DMS 273 (cell line): ENCODE results near the gene WIZ.
A peak's percentile ranks its signal among the peaks of the same experiment; 100 is the strongest.
"Not testable (repeated sequence)": the region's sequence is repeated elsewhere in the genome, so short reads cannot be mapped to it uniquely, and the experiment has no call there.

Experiments
- DNase-seq: peaks from one replicate; lab custom pipeline; 2025; ENCODE audit not compliant: unreplicated experiment; lab: John Stamatoyannopoulos, UW

Gene WIZ

GRCh38 chr19:15429825-15430467 lies 19.8 kb downstream of the WIZ start:
- DNase-seq: no peak

GRCh38 chr19:15428956-15429824 lies 20.6 kb downstream of the WIZ start:
- DNase-seq: no peak

- DNase-seq: no peak
These were observed 21.7 kb downstream of the WIZ start for GRCh38 chr19:15427991-15428471.

DNA sequence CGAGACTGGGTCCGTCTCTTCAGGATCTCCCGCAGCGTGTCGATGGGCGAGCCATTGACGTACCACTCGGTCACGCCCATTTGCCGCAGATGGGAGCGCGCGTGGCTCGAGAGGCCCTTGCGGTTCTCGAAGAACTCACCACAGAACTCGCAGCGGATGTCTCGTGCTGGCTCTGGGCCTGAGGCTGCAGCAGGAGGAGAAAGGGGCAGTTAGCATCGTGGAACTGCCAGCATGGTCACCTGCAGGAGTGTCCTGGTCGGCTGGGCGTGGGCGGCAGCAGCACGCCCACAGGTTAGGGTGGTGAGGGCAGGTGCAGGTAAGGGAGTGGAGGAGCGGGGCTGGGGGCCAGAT lies 22.4 kb downstream of the WIZ start:
- no peak for DNase-seq

GRCh38 chr19:15426485-15427349 lies 23.0 kb downstream of the WIZ start:
- peak; percentile 39 for DNase-seq

GRCh38 chr19:15425321-15425950 lies 24.3 kb downstream of the WIZ start:
- DNase-seq: no peak

DNA sequence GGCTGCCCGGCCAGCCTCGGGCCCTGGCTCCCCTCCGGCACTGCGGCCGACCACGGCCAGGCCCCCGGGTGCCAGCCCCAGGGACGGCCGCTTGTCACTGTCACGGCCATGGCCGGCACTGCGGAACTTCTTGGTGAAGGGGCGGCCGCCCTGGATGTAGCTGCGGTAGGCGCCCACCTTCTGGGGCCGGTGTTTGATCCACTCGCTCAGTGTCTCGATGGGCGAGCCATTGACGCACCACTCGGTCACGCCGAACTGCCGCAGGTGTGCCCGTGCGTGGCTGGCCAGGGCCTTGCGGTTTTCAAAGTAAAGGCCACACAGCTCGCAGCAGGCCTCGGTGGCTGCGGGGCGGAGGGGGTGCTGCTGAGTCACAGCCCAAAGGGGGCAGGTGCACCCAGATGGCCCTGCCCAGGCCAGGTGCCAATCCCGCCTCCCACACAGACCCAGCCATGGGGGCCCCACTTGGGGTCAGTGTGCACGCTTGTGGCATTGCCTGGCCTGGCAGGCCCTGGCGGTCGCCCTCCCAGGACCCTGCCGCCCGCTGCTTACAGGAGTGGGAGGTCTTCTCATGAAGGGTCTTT lies 25.0 kb downstream of the WIZ start:
- DNase-seq: no peak

DNA sequence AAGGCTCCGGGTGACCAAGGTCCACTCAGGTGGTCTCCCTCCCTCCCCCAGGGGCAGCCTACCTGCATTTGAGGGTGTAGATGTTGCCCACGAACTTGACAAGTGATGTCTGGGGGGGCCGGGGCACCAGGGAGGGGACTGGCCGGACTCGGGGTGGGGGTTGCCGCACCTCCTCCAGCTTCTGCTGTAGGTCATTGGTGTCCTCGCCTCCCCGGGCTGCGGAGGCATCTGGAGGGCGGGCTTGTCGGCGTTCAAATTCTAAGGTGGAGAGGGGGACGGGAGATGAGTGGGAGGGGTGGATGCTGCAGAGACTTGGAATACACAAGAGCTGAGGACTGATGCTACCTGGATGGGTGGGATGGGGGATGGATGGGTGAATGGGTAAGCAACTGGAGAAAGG lies 25.6 kb downstream of the WIZ start:
- no peak for DNase-seq

GRCh38 chr19:15423130-15423529 lies 26.6 kb downstream of the WIZ start:
- DNase-seq: no peak

DNA sequence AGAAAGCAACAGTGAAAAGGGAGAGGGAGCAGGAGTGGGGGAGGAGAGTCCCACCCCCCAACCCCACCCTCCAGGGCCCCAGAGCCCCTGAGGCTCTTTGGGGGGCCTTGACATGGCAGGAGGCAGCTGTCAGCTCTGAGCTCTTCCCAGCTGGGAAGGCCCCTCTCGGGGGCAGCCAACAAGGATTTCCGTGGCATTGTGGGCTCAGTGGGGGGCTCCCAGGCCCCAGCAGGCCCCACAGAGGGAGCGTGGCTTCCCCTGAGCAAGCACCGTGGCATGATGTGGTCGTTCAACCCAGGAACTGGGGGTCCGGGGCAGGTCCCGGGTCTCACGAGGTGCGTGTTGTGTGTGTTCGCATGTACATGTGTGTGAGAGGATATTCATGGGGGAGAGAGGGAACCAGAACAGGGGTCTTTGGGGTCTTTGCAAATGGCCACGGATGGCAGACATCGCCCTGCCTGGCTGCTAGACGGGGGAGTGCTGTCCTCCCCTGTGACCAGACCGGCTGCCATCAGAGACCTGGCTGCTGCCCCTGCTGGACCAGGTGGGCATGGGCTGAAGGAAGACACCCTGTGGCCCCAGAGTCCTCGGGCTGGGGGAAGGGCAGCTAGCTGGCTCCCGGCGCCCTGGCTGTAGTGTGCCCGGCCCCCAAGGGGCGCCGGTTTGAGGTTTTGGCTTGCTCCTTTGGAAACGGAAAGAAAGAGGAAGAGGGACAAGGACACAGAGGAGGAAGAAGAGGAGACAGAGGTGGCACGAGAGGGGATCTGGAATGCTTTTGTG lies 27.3 kb downstream of the WIZ start:
- no peak for DNase-seq

GRCh38 chr19:15421721-15422260 lies 28.0 kb downstream of the WIZ start:
- DNase-seq: peak; percentile 94

DNA sequence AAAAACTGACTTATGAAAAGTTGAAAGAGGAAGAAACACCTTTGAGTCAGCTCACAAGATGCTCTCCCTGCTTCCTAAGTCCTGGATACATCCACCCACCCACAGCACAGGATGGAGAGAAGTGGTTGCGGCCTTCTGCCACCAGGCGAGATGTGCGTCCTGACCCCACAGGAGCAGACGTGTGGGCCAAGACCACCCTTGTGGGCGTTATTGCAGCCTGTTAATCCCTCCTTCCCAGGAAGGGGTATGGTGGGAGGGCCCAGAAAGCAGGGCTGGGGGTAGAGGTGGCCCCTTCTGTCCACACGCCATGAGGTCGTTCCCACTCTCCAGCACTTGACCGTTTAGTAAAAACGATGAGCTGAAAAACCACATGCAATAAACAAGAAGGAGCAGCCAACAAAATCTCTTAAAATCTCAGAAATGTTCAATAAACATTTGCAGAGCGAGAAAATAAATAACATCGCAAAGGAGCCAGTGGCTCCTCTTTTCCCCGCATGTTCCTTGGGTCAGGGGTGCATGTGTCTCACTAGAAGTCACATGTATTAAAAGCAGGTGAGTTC lies 28.5 kb downstream of the WIZ start:
- DNase-seq: no peak

DNA sequence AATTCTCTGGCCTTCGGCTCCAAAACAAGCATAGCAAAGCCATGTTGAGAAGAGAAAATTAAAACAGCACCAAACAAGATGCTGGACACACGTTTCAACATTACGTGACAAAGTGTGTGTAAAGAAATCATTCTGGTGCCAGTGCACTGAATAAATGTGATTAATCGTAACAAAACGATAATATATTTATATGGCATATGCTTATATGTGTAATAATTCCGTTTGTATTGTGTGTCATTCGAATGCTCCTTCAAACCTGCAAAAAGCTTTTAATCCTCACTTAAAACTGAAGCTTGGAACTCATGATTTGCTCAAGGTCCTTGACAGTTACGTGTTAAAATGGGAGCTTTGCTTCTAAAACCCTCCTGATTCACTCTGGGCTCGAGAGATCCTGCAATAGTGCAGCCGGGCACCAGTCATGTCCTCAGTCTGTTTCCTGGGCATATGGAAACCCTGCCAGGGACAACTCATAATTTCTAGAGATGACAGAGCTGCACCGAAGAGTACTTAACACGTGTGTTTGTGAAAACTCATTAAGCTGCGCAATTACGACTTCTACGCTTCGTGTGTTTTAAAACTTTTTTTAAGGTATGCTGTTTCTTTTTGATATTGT lies 30.2 kb downstream of the WIZ start:
- DNase-seq: peak; percentile 57

GRCh38 chr19:15418579-15419412 lies 31.0 kb downstream of the WIZ start, which contains the start of gene AKAP8L:
TSS of gene AKAP8L (minus strand) at chr19:15418988. CDS start at chr19:15418923, 65 bp downstream.
- DNase-seq: peak; percentile 100

GRCh38 chr19:15418231-15418578 lies 31.6 kb downstream of the WIZ start:
- DNase-seq: peak; percentile 63

DNA sequence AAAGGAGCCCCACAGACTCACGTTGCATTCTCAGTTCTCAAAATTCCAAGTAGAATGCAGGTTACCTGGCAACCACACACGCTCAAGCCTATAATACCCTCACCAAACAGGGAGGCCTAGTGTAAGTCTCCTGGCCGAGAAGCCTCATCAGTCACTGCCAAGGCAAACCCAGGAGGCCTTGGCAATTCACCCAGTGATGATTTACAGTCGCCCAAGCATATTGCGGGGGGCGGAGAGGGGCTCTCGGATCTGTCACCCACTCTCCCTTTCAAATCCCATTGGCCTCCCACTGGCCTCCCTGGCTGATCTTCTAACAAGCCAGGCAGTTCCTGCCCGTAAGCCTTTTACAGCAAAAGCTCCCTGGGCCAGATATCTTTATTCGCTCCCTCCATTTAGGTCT lies 32.1 kb downstream of the WIZ start:
- peak; percentile 31 for DNase-seq

GRCh38 chr19:15412832-15413231 lies 36.9 kb downstream of the WIZ start:
- DNase-seq: no peak

GRCh38 chr19:15411351-15411750 lies 38.4 kb downstream of the WIZ start:
- DNase-seq: not testable (repeated sequence)
